ENCODE data around the gene ITPKC. TPM values are rescaled to one million over a fixed set of nuclear protein-coding genes. Genes with fewer than 3 reads are reported as not detected.

The ITPKC gene
- total RNA-seq, 1 experiment from 2014 or later = 14.3 TPM

GRCh38 chr19:40689339-40690049, 27.4 kb upstream of the ITPKC start:
- in situ Hi-C loops (cut with HindIII; ENCODE audit: low sequenced_read_pairs) = no loop called here

GRCh38 chr19:40690050-40690692, 26.7 kb upstream of the ITPKC start, which contains the start of gene NUMBL:
Gene NUMBL (minus strand): TSS chr19:40690651. CDS start chr19:40690483, 168 bp downstream.
- no peak for DNase-seq (ENCODE audit: low spot score)
- in situ Hi-C loops (cut with HindIII; ENCODE audit: low sequenced_read_pairs) = no loop called here

More at GRCh38 chr19:40689339-40690049, 27.4 kb upstream of the ITPKC start:
- DNase-seq (ENCODE audit: low spot score) = peak; percentile 23

- peak; percentile 95 for DNase-seq (ENCODE audit: low spot score)
- in situ Hi-C loops (cut with HindIII; ENCODE audit: low sequenced_read_pairs) = no loop called here
Measured at GRCh38 chr19:40690693-40691420, 26.1 kb upstream of the ITPKC start.

GRCh38 chr19:40691421-40692211, 25.3 kb upstream of the ITPKC start:
- DNase-seq (ENCODE audit: low spot score) = peak; percentile 49
- in situ Hi-C loops (cut with HindIII; ENCODE audit: low sequenced_read_pairs) = no loop called here

- DNase-seq (ENCODE audit: low spot score) = peak; percentile 25
- in situ Hi-C loops (cut with HindIII; ENCODE audit: low sequenced_read_pairs) = no loop called here
Measured at GRCh38 chr19:40692212-40692551, 24.7 kb upstream of the ITPKC start.

- peak; percentile 35 for DNase-seq (ENCODE audit: low spot score)
- in situ Hi-C loops (cut with HindIII; ENCODE audit: low sequenced_read_pairs) = no loop called here
Measured at GRCh38 chr19:40693150-40693788, 23.6 kb upstream of the ITPKC start.

GRCh38 chr19:40693896-40694295, 23.0 kb upstream of the ITPKC start:
- no peak for DNase-seq (ENCODE audit: low spot score)
- in situ Hi-C loops (cut with HindIII; ENCODE audit: low sequenced_read_pairs) = no loop called here

- no peak for DNase-seq (ENCODE audit: low spot score)
- in situ Hi-C loops (cut with HindIII; ENCODE audit: low sequenced_read_pairs) = no loop called here
Measured at GRCh38 chr19:40695881-40696280, 21.0 kb upstream of the ITPKC start.

- DNase-seq (ENCODE audit: low spot score) = no peak
- in situ Hi-C loops (cut with HindIII; ENCODE audit: low sequenced_read_pairs) = no loop called here
Measured at GRCh38 chr19:40697007-40697406, 19.9 kb upstream of the ITPKC start.

- DNase-seq (ENCODE audit: low spot score) = no peak
- in situ Hi-C loops (cut with HindIII; ENCODE audit: low sequenced_read_pairs) = no loop called here
Measured at GRCh38 chr19:40700083-40700482, 16.8 kb upstream of the ITPKC start.

- DNase-seq (ENCODE audit: low spot score) = no peak
- in situ Hi-C loops (cut with HindIII; ENCODE audit: low sequenced_read_pairs) = no loop called here
Measured at GRCh38 chr19:40701758-40702157, 15.2 kb upstream of the ITPKC start.

GRCh38 chr19:40702337-40703012, 14.4 kb upstream of the ITPKC start:
- in situ Hi-C loops (cut with HindIII; ENCODE audit: low sequenced_read_pairs) = no loop called here
- DNase-seq (ENCODE audit: low spot score) = peak; percentile 89

- peak; percentile 51 for DNase-seq (ENCODE audit: low spot score)
Measured at GRCh38 chr19:40703029-40703755, 13.7 kb upstream of the ITPKC start.

GRCh38 chr19:40704491-40705361, 12.2 kb upstream of the ITPKC start:
- in situ Hi-C loops (cut with HindIII; ENCODE audit: low sequenced_read_pairs) = no loop called here
- no peak for DNase-seq (ENCODE audit: low spot score)

More at GRCh38 chr19:40703029-40703755, 13.7 kb upstream of the ITPKC start:
- in situ Hi-C loops (cut with HindIII; ENCODE audit: low sequenced_read_pairs) = no loop called here

GRCh38 chr19:40705362-40705651, 11.6 kb upstream of the ITPKC start:
- no peak for DNase-seq (ENCODE audit: low spot score)
- in situ Hi-C loops (cut with HindIII; ENCODE audit: low sequenced_read_pairs) = no loop called here

GRCh38 chr19:40705950-40706619, 10.8 kb upstream of the ITPKC start:
- DNase-seq (ENCODE audit: low spot score) = no peak
- in situ Hi-C loops (cut with HindIII; ENCODE audit: low sequenced_read_pairs) = no loop called here

- no peak for DNase-seq (ENCODE audit: low spot score)
- in situ Hi-C loops (cut with HindIII; ENCODE audit: low sequenced_read_pairs) = no loop called here
Measured at GRCh38 chr19:40707615-40708014, 9.3 kb upstream of the ITPKC start.
